Anterior cingulate cortex (tissue), 58 donors: ENCODE data around the gene SORL1.
A peak's percentile ranks its signal among the peaks of the same experiment; 100 is the strongest.
"Not testable (repeated sequence)": the region's sequence is repeated elsewhere in the genome, so short reads cannot be mapped to it uniquely, and the experiment has no call there.

Experiments
- DNase-seq, 58 donors: peaks; one replicate each; lab custom pipeline; 2025; lab: John Stamatoyannopoulos, UW

The SORL1 gene

DNA sequence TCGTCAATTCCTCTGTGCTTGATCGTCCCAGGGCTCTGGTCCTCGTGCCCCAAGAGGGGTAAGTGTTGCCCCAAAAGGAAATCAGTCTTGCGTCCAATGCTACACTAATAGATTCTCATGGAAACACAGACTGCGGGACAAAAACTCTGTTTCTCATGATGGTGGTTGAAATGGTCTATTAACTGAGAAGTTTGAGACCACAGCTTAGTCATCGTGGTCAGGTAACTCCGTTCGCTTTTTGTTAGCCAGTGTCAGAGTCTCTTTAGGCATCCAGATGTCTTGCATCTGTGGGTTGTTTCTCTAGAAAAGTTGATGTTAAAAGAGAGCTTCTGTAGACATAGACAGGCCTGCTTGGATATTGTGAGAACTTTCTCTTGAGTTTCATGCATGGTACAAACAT lies 105.2 kb downstream of the SORL1 start:
- DNase-seq: no peak

DNA sequence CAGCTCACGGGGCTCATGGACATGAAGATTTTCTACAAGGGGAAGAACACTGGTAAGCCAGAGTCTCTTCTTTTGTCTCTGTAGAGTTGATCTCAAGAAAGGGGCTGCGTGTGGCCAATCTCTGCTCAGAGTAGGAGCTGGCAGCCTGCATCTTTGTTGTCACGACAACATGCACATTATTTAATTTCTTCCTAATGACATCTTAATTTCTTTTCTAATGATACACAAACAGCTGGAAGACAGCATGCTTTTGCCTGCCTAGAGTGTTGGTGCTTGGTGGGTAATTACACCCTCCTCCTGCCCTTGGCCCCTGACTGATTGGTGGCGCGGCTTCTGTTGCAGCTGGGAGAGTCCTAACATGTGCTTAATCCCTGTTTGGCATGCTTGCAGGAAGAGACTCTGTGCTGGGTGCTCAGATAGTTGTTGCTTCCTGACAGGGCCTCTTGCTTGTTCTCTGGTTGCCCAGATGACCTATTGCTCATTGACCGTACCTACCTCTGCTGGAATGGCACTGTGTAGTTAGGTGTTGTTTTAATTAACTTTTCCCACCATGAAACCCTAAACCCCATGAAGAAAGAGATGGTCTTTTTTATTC lies 107.6 kb downstream of the SORL1 start:
- no peak for DNase-seq

DNA sequence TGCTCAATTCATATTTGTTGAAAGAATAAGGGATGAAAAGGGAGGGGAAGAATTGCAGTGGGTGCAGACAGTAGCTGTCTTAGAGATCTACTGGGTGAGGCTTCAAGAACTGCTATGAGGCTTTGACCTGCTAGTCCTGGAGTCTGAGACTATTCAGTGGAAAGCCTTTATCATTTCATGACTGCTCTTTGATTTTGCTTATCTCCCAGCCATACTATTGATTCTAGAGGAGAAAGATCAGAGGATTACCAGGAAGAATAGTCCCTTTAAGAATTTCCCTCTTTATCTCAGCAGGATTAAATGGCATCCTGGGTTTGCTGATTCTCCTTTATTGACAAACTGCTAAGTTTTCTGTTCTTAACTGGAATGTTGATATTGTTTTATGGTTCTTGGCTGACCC lies 108.1 kb downstream of the SORL1 start:
- DNase-seq: no peak

DNA sequence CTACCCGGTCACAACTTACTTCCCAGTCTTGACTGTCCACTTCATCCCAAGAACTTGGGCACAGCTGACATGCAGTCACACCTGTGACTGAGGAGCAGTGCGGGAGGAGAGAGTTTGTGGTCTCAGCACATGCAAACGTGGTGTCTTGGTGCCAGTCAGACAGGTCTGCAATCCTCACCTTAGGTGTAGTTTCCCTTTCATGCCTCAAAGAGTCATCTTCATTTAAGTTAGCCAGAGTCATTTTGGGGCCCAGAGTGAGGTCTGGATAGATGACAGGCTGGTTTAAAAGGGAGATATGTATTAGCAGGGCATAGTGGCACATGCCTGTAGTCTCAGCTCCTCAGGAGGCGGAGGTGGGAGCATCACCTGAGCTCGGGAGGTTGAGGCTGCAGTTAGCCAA lies 109.1 kb downstream of the SORL1 start:
- DNase-seq: no peak

DNA sequence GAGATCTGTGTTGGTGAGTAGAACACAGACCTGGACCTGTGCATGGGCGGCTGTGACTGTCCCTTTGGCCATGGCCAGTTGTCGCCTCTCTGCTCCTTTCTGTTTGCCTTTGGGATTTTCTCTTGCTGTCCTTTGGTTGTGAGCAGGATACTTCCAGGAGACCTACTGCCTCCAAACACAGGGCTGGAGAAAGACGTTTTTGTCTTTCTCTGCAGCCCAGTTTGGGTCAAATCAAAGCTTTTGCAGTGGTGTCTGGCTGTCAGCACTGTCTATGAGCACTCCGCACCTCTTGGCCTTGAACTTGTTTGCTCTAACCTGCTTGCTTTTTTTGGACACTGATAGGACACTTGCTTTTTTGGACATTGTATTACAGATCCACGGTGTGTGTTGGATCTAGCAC lies 109.6 kb downstream of the SORL1 start:
- DNase-seq: no peak

DNA sequence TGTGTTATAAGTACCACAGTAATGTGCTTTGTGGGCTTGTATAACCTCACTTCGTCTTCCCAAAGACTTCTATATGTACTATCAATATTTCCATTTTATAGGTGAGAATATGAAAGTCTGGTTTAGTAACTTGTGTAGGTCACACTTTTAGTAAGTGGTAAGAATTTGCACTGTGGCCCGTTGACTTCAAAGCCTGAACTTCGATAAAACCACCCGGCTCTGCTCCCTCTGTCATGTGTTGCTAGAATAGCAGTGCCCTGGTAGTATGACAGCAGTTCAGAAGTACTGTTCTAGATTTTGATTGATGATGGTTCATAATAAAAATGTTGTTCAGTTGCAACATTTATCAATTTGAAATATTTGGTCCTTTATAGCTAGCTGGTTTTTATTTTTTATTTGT lies 110.9 kb downstream of the SORL1 start:
- no peak for DNase-seq

DNA sequence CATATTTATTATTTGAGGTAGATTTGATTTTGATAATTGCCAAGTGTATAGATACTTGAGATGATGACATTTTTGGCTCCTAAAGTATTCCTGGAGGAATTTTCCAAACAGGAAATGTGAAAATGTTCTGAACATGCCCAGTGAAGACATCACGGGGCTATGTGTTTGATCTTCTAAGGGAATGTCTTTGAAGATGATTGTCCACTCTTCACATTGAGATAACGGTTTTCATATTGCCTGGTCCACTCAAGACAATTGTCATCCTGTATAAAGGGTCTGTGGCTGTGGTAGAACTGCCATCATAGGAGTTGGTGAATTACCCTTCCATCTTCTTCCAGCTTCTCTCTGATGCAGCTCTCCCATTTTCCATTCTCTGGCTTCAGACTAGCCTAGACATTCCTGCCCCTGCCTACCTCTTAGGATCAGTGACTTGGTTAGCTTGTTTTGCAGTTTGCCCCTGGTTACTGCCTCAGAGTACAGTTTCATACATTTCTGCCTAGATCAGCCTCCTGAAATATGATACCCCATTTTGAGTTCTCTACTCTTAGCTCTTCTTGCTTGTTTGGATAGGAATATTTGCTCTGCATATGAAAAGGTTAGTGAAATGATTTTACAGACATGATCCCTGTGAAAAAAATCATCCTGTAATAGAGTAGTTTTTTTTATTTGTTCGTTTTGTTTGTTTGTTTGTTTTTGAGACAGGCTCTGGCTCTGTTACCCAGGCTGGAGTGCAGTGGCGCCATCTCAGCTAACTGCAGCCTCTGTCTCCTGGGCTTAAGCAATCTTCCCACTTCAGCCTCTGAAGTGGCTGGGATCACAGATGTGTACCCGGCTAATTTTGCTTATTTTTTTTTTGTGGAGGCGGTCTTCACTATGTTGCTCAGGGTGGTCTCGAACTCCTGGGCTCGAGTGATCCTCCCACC lies 112.0 kb downstream of the SORL1 start:
- DNase-seq: no peak

DNA sequence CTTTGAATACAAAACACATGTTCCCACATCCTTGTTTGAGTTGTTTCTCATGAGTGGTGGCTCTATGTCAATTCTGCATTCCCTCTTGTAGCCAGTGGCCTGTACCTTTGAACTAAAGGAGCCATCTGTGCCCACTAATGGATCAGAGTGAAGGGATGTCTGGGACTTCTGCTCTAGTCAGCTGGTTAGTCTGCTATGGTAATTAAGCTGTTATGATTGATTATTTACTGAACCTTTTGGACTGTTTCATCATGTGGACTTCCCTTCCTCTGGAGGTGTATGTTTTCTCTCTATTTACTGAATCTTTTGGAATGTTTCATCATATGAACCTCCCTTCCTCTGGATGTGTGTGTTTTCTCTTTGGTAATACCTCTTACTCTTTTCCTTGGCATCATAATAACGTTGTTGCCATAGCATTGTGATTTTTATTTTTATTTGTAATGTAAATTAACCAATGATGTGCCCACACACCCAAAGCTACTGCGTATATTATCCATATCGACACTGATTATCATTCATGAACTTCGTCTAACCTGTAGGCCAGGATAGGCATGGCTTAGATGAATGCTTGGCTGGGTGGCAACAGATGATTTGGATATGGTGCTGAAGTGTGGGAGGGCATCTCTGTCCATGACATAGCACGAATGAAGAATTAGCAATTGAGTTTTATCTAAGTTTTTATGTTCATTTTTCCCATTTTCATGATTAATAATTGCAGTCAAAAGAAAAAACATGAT lies 113.0 kb downstream of the SORL1 start:
- no peak for DNase-seq

DNA sequence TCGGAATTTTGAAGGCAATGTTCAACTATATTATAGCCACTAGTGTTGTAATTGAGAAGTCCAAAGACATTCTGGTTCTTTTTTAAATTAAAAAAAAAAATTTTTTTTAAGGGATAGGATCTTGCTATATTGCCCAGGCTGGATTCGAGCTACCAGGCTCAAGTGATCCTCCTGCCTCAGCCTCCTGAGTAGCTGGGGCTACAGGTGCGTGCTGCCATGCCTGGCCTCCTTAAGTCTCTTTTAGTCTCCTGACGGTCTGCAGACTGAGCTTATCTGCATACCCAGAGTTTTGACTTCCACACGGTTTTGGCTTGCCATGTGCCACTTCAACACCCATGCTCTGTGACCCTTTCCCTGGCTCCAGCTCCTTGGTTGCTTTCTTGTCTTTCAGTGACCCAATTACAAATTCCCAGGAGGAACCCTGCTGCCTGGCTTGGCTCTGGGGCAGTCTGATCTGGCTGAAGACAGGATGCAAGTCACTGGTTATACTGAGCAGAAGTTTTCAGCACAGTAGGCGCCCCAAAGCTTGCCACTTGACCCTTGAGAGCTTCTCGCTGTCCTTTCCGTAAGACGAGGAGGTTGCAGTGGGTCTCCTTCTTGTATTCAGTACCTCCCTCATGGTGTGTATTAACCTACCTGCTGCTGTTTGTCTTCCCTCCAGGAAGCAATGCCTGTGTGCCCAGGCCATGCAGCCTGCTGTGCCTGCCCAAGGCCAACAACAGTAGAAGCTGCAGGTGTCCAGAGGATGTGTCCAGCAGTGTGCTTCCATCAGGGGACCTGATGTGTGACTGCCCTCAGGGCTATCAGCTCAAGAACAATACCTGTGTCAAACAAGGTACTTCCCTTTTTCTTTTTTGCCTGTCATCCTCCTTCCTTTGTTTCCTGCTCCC lies 114.4 kb downstream of the SORL1 start:
- peak in 19 of 58 donors; percentile 16 to 73 (median 36) for DNase-seq

DNA sequence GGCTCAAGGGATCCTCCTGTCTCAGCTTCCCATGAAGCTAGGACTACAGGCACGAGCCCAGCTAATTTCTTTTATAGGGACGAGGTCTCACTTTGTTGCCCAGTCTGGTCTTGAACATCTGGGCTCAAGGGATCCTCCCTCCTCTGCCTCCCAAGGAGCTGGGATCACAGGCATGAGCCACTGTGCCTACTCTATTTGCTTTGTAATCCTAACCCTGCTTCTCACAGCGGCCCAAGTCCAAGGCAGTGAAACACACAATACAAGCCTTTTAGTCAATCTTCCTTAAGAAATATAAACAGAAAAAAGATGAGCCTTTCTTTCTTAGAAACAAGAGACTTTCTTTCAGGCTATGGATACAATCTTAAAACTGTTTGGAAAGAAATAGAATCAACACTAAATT lies 115.9 kb downstream of the SORL1 start:
- DNase-seq: no peak

DNA sequence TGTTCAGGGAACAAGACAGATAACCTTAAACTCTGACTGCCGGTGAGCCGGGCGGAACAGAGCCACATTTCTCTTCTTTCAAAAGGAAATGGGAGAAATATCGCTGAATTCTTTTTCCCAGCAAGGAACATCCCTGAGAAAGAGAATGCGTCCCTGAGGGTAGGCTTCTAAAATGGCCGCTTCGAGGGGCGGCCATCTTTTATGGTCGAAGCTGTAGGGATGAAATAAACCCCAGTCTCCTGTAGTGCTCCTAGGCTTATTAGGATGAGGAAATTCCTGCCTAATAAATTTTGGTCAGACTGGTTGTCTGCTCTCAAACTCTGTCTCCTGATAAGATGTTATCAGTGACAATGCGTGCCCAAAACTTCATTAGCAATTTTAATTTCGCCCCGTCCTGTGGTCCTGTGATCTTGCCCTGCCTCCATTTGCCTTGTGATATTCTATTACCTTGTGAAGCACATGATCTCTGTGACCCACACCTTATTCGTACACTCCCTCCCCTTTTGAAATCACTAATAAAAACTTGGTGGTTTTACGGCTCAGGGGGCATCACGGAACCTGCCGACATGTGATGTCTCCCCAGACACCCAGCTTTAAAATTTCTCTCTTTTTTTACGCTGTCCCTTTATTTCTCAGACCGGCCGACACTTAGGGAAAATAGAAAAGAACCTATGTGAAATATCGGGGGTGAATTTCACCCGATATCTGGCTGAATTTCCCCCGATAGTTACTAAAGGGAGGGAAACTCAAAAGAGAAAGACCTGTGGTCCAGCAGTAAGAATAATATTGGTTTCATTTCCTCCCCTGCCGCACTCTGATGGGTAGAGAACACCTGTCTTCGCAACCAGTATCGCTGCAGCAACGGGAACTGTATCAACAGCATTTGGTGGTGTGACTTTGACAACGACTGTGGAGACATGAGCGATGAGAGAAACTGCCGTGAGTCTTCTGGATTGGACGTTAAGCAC lies 117.5 kb downstream of the SORL1 start:
- DNase-seq: not testable (repeated sequence)

DNA sequence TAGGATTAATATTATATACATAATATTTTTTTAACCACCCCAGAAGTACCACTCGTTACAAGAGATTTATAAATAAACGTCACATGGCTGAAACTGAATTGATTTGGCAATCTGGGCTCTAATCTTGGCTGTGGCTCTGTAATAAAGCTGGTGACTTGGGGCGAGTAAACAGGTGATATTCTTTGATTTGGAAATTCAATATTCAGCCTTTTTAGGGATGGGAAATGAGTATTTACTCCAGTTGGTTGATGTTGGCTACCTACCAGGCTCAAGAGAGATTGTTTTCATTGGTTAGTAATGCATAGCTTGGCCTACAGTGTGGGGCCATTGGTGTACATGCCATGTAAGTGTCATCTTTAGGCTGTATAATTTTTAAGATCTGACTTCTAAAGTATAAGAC lies 118.3 kb downstream of the SORL1 start:
- no peak for DNase-seq

DNA sequence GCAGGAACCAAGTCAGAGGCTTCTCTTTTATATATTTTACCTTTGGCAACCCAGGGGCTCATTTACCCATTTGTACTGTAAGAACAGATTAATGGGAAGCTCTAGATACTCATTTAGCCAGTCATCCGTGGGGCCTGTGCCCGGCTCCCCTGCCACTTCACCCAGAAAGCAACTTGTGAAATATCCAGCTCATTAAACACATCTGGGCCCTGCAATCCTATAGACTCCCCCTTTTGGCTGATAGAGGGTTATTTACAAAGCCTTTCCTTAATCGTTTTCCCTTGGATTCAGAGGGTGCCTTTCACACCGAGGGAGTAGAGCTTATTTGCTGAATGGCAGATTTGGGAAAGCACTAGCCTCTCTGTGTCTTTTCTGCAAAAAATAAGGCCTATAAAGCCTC lies 119.4 kb downstream of the SORL1 start:
- DNase-seq: no peak

DNA sequence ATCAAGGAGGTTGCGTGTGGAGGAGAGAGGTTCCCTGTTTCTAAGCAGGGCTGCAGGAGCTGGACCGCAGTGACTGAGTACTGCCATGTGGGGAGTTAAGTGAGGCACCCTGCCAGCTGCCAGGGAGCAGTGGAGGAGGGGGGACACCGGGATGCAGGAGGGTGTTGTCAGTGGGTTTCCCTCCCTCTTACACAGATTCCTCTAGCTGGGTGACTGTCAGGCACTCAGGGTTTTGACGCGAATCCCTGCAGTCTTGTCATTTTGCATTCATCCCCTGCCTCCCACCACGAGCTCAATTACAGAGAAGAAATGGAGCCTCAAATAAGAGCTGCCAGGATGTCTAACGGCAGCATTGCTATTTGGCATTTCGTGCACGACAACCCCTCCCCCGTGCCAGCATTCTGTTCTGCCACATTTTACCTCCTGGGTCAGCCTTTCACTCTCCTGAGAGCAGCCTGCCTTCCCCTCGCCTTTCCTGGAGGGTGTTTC lies 120.5 kb downstream of the SORL1 start:
- DNase-seq: peak in 52 of 58 donors; percentile 18 to 92 (median 72)

DNA sequence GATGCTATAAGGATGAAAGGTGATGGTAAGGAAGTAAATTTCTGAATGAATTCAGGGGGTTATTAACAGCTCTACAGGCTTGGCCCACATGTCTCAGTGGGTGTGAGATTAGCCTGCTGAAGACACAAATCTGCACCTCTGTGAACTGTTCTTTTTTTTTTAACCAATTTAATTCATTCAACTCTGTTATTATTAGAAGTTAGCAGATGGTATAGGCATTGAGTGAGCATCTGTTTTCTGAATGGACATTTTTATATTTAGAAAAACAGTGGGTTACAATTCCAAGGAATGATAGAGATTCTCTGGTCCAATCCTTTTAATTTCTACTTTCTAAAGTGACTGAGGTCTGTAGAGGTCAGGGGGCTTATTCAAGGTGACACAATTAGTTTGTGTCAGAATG lies 122.7 kb downstream of the SORL1 start:
- DNase-seq: no peak

DNA sequence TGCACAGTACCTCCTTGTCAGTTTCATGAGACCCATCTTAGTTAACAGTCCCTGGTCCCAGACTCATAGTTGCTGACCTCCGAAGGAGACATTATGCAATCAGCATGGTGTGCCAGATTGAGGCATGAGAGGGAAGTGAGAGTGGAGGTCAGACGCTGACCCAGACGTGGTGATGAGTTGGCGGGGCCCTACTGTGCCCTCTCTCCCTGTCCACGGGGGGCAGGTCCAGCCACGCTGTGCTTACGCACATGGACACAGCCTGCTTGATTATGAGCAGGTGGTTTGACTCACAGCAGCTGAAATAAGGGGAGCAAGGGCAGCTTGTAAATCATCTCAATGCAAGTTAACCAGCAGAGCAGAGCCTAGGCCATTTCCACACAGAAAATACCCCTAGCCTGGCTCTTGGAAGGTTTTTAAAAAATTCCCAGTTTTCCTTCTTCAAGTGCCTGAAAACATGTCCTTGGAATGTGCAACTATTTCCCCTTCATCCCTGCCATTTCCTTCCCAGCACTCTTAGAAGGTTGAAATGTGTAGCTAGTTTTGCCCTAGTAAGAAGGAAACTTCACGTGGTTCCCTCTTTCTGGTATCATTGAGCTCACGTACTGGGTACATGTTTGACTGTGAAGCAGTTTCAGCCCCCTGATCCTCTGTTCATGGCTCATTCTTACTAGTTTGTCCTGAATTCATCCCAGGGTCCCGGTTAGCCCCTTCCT lies 123.3 kb downstream of the SORL1 start:
- peak in 41 of 58 donors; percentile 12 to 78 (median 48) for DNase-seq

DNA sequence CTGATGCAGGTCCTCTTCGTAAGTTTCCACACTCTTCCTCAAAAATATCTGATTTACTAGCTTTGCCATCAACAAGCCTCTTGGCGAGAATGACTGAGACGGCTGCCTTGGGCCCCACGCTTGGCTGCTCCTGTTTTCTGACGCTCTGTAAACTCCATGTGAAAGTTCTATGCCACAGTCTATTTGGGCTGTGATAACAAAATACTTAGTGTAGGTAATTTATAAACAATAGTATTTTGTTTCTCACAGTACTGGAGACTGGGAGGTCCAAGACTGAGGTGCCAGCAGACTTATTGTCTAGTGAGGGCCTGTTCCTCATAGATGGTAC lies 123.8 kb downstream of the SORL1 start:
- DNase-seq: no peak

DNA sequence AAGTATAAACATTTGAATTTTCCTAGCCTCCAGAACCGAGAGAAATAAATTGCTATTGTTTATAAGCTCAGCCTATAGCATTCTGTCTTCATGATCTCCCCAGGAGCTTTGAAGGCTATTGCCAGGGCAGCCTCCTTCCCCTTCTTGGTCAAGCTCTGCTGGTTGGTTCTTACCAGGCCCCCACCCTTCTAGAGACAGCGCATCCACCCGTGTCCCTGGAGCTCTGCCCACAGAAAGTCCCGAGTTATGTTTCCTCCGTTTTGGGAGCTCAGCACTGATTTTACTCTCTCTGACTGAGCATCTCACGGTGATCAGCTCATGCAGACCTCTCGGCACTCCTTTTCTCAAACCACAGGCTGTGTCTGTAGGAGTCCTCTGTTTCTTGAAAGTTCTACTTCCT lies 124.4 kb downstream of the SORL1 start:
- DNase-seq: peak in 5 of 58 donors; percentile 13 to 48 (median 40)
